HCT116 (cell line): ENCODE measurements around the gene GNS. TPM values are rescaled to one million over a fixed set of nuclear protein-coding genes. Genes with fewer than 3 reads are reported as not detected.

Experiments
- ATAC-seq: fragments of 200-7000 bp; cut with Tn5 transposase; 2 replicates; pipeline ENCODE4 v1.9.1; 2020; ENCODE audit warnings: mild to moderate bottlenecking, moderate library complexity
- Bru-seq: library from RNA; stranded (reverse); fragments of 400-500 nt; gene quantifications from one replicate; lab custom pipeline; 2021; lab: Mats Ljungman, UMichigan
- BruChase-seq, 2 experiments: library from RNA; stranded (reverse); fragments of 400-500 nt; gene quantifications; one replicate each; lab custom pipeline; 2021; lab: Mats Ljungman, UMichigan
- BruUV-seq: library from RNA; stranded (reverse); fragments of 400-500 nt; replicated peaks from 2 replicates; lab custom pipeline; 2021; lab: Mats Ljungman, UMichigan
- CTCF ChIA-PET: fragments of 300-600 bp; sonication (Branson Sonifier 250); formaldehyde crosslinking; loops from one replicate; lab custom pipeline; 2021; ENCODE audit warnings: antibody characterized with exemption; lab: Charles Lee
- POLR2A ChIA-PET: fragments of 300-600, 350-600 bp; sonication (Branson Sonifier 250); formaldehyde crosslinking; loops from one replicate; lab custom pipeline; 2021; ENCODE audit warnings: antibody characterized with exemption; lab: Charles Lee
- RAD21 ChIA-PET, 2 experiments: fragments of 300-600 bp; sonication (Branson Sonifier 250); formaldehyde crosslinking; loops; one replicate each; lab custom pipeline; 2023; ENCODE audit warnings: low total read pairs in 2 of 2; ENCODE audit not compliant: uncharacterized antibody in 2 of 2, unreplicated experiment in 2 of 2, low non-redundant PET in 1 of 2; lab: Charles Lee
- DNase-seq: peaks from one replicate; pipeline ENCODE4 v3.0.0-alpha.2; 2010; ENCODE audit warnings: low read depth, low spot score
- H2AFZ ChIP-seq: fragments of 200-600 bp; shearing (Covaris generic), sonication (generic); 2 replicates; pipeline ENCODE4 v1.6.1; 2017; ENCODE audit warnings: low read depth, mixed run types, mixed read lengths, antibody characterized with exemption, low read length; ENCODE audit not compliant: poor library complexity, severe bottlenecking
- H3K27ac ChIP-seq: 2 replicates; pipeline ENCODE4 v1.5.1; 2012; ENCODE audit warnings: low read depth, low read length
- H3K27me3 ChIP-seq: fragments of 200-600 bp; sonication (generic); 2 replicates; pipeline ENCODE4 v1.6.1; 2016; ENCODE audit warnings: mixed run types, low read length, mixed read lengths; ENCODE audit not compliant: insufficient read depth
- H3K36me3 ChIP-seq, 2 experiments: fragments of 200-500 bp in 1 of 2; fragments of 200-600 bp in 1 of 2; sonication (Bioruptor generic) in 1 of 2; sonication (generic) in 1 of 2; 2 replicates each; pipeline versions ENCODE4 v1.5.1 to v1.6.1; 2014 to 2016; ENCODE audit warnings: low read length in 2 of 2, inconsistent platforms in 1 of 2, mixed read lengths in 1 of 2, mixed run types in 1 of 2; ENCODE audit not compliant: insufficient read depth in 2 of 2, control insufficient read depth in 1 of 2
- H3K4me1 ChIP-seq, 2 experiments: fragments of 200-600 bp in 1 of 2; sonication (generic) in 1 of 2; 2 replicates each; pipeline versions ENCODE4 v1.5.1 to v1.6.1; 2012 to 2017; ENCODE audit warnings: low read length in 2 of 2, inconsistent platforms in 1 of 2, mild to moderate bottlenecking in 1 of 2, mixed read lengths in 1 of 2, mixed run types in 1 of 2, moderate library complexity in 1 of 2; ENCODE audit not compliant: insufficient read depth in 2 of 2, control insufficient read depth in 1 of 2
- H3K4me2 ChIP-seq: fragments of 200-600 bp; sonication (generic); 2 replicates; pipeline ENCODE4 v1.6.1; 2017; ENCODE audit warnings: mixed run types, low read length, mixed read lengths
- H3K4me3 ChIP-seq, 2 experiments: fragments of 200-600 bp in 1 of 2; sonication (generic) in 1 of 2; replicated peaks in 1 of 2; 2 replicates each; pipeline ENCODE4 v1.5.1; 2011 to 2016; ENCODE audit warnings: low read length in 2 of 2, control low read depth in 1 of 2, low read depth in 1 of 2, mild to moderate bottlenecking in 1 of 2, mixed read lengths in 1 of 2, mixed run types in 1 of 2
- H3K79me2 ChIP-seq: fragments of 200-600 bp; sonication (generic); 2 replicates; pipeline ENCODE4 v1.6.1; 2017; ENCODE audit warnings: mild to moderate bottlenecking, mixed run types, low read length, moderate library complexity, mixed read lengths; ENCODE audit not compliant: insufficient read depth
- H3K9ac ChIP-seq: fragments of 200-600 bp; sonication (generic); 2 replicates; pipeline ENCODE4 v1.6.1; 2016; ENCODE audit warnings: low read length, mixed read lengths
- H3K9me2 ChIP-seq: fragments of 200-600 bp; sonication (generic), shearing (Covaris generic); 2 replicates; pipeline ENCODE4 v1.6.1; 2017; ENCODE audit warnings: mixed run types, mild to moderate bottlenecking, moderate library complexity; ENCODE audit not compliant: insufficient read depth
- H3K9me3 ChIP-seq, 2 experiments: fragments of 200-500 bp in 1 of 2; fragments of 200-600 bp in 1 of 2; sonication (Bioruptor generic) in 1 of 2; sonication (generic) in 1 of 2; 2 replicates each; pipeline ENCODE4 v1.6.1; 2014 to 2017; ENCODE audit warnings: low read length in 2 of 2, mixed read lengths in 2 of 2, inconsistent platforms in 1 of 2, low read depth in 1 of 2, mild to moderate bottlenecking in 1 of 2, mixed run types in 1 of 2, moderate library complexity in 1 of 2; ENCODE audit not compliant: control insufficient read depth in 1 of 2, insufficient read depth in 1 of 2
- H4K20me1 ChIP-seq: fragments of 200-600 bp; sonication (generic), shearing (Covaris generic); 2 replicates; pipeline ENCODE4 v1.6.1; 2017; ENCODE audit warnings: mixed run types, mild to moderate bottlenecking, moderate library complexity; ENCODE audit not compliant: insufficient read depth
- ATF3 ChIP-seq: IDR thresholded peaks from 2 replicates; pipeline ENCODE4 v1.6.1; 2012
- CBX3 ChIP-seq: IDR thresholded peaks from 2 replicates; pipeline ENCODE4 v1.6.1; 2012; ENCODE audit warnings: low read depth
- CEBPB ChIP-seq: IDR thresholded peaks from 2 replicates; pipeline ENCODE4 v1.6.1; 2012; ENCODE audit warnings: low read depth
- CTCF ChIP-seq, 3 experiments: fragments of 200-600 bp in 1 of 3; sonication (generic) in 1 of 3; IDR thresholded peaks in 2 of 3; conservative IDR thresholded peaks in 1 of 3; 2 replicates each; pipeline ENCODE4 v1.5.1; 2012 to 2017; ENCODE audit warnings: low read depth in 2 of 3, low read length in 2 of 3, antibody characterized with exemption in 1 of 3, borderline replicate concordance in 1 of 3, control low read depth in 1 of 3, mild to moderate bottlenecking in 1 of 3, mixed read lengths in 1 of 3, mixed run types in 1 of 3, moderate library complexity in 1 of 3; ENCODE audit not compliant: insufficient read depth in 1 of 3
- EGR1 ChIP-seq: IDR thresholded peaks from 2 replicates; pipeline ENCODE4 v1.6.1; 2012; ENCODE audit warnings: low read depth
- EZH2 ChIP-seq: fragments of 200-600 bp; sonication (generic); IDR thresholded peaks from 2 replicates; pipeline ENCODE4 v1.6.1; 2017; ENCODE audit warnings: antibody characterized with exemption, mixed run types
- MAX ChIP-seq: IDR thresholded peaks from 2 replicates; pipeline ENCODE4 v1.6.1; 2012
- POLR2A ChIP-seq: IDR thresholded peaks from 2 replicates; pipeline ENCODE4 v1.7.0; 2011; ENCODE audit warnings: borderline replicate concordance; ENCODE audit not compliant: insufficient read depth, insufficient read length; ENCODE audit errors: extremely low read depth
- POLR2AphosphoS5 ChIP-seq: IDR thresholded peaks from 2 replicates; pipeline ENCODE4 v1.6.1; 2011; ENCODE audit warnings: mild to moderate bottlenecking, low read depth, low read length, moderate library complexity
- RAD21 ChIP-seq: IDR thresholded peaks from 2 replicates; pipeline ENCODE4 v1.6.1; 2012; ENCODE audit warnings: low read depth, mild to moderate bottlenecking
- SIN3A ChIP-seq: IDR thresholded peaks from 2 replicates; pipeline ENCODE4 v1.6.1; 2012; ENCODE audit warnings: low read depth
- SP1 ChIP-seq: IDR thresholded peaks from 2 replicates; pipeline ENCODE4 v1.6.1; 2012; ENCODE audit warnings: low read depth
- SRF ChIP-seq: IDR thresholded peaks from 2 replicates; pipeline ENCODE4 v1.6.1; 2012; ENCODE audit warnings: low read depth
- TCF7L2 ChIP-seq: IDR thresholded peaks from 2 replicates; pipeline ENCODE4 v1.7.0; 2011; ENCODE audit warnings: borderline replicate concordance, inconsistent platforms; ENCODE audit not compliant: insufficient read depth, insufficient read length; ENCODE audit errors: extremely low read depth
- YY1 ChIP-seq: IDR thresholded peaks from 2 replicates; pipeline ENCODE4 v1.6.1; 2011; ENCODE audit warnings: low read length, low read depth, moderate library complexity, mild to moderate bottlenecking; ENCODE audit not compliant: insufficient replicate concordance; ENCODE audit errors: extremely low read depth
- ZBTB33 ChIP-seq: IDR thresholded peaks from 2 replicates; pipeline ENCODE4 v1.6.1; 2011; ENCODE audit warnings: mild to moderate bottlenecking, low read length, moderate library complexity; ENCODE audit not compliant: insufficient replicate concordance; ENCODE audit errors: extremely low read depth
- intact Hi-C: fragments of 100-400 bp; cut with micrococcal nuclease; formaldehyde crosslinking; loops from 2 replicates; pipeline ENCODE4 v1.10.0; 2022
- long read RNA-seq: library from polyadenylated mRNA; unstranded; transcript quantifications from one replicate; pipeline ENCODE4 v2.0.0, GENCODE V29; 2021; ENCODE audit not compliant: unreplicated experiment
- polyA plus RNA-seq: library from polyadenylated mRNA; unstranded; fragments of >200 nt; gene quantifications from 2 replicates; pipeline ENCODE4 v1.2.1, GENCODE V29; 2012; ENCODE audit warnings: missing spikeins
- total RNA-seq: library from RNA; stranded (reverse); gene quantifications from one replicate; pipeline ENCODE4 v1.2.1, GENCODE V29; 2021; ENCODE audit not compliant: unreplicated experiment

The GNS gene
- total RNA-seq (45.7 TPM), Bru-seq, nascent RNA (percentile 61 among the genes with signal in this experiment), BruChase-seq, experiment 1, labeled RNA remaining after a 6-hour chase (percentile 84 among the genes with signal in this experiment), BruChase-seq, experiment 2, labeled RNA remaining after a 2-hour chase (percentile 72 among the genes with signal in this experiment)
- polyA plus RNA-seq = 27.1 and 28.1 TPM in 2 replicates
- long read RNA-seq, full-length matches to known transcripts = 61 of 86 reads
- long read RNA-seq, partial matches to known transcripts = 6 of 86 reads
- long read RNA-seq, other reads (novel, unspliced or antisense) = 19 of 86 reads

- RAD21 ChIA-PET = no interaction called here
- CTCF ChIA-PET = no interaction called here
- Histone ChIP-seq H3K4me1 (peaks cover 9 to 18% of the 10 kb centered on the region in 2 experiments; a peak in 3 of 4 replicates), H3K27ac (peak within 1 kb of the TSS; percentile 47), H3K9me2 (no peaks in the 10 kb centered on the region), H3K4me3 (peak within 1 kb of the TSS; percentile 74 to 87), H3K4me2 (peak within 1 kb of the TSS; percentile 98), H3K36me3 (no peaks in the 10 kb centered on the region), H3K27me3 (no peaks in the 10 kb centered on the region), H4K20me1 (no peaks in the 10 kb centered on the region), H3K9ac (peak within 1 kb of the TSS; percentile 64), H2AFZ (peak within 1 kb of the TSS; percentile 86), H3K79me2 (peaks cover 14% of the 10 kb centered on the region; the same call in 1 of the 2 replicates), H3K9me3 (no peaks in the 10 kb centered on the region)
- TSS peak; percentile 49 for BruUV-seq
- TF ChIP-seq POLR2A (no peak), YY1 (peak; percentile 47), POLR2AphosphoS5 (peak; percentile 71), RAD21 (no peak), EZH2 (no peak), CBX3 (no peak), CEBPB (no peak), EGR1 (peak; percentile 95), ZBTB33 (no peak), TCF7L2 (peak; percentile 11), SRF (no peak), CTCF (IDR thresholded peaks at IDR 0.05 in 2 of 3, conservative IDR thresholded peaks at IDR 0.05 in 1 of 3; ENCODE audit: borderline replicate concordance in 1 of 3, insufficient read depth in 1 of 3, low read depth in 2 of 3, low read length in 2 of 3) (no peak), MAX (peak; percentile 92), SP1 (peak; percentile 59), SIN3A (peak; percentile 85; the same call in 1 of the 2 replicates), ATF3 (no peak)
- POLR2A ChIA-PET = no interaction called here
- DNase-seq = peak; percentile 77
- intact Hi-C loops = loop anchor here (10.0 kb wide), 1 partner anchor 934 kb away; no protein-coding TSS in a partner anchor
- ATAC-seq = peak; percentile 96
These were observed at the start of gene GNS for GRCh38 chr12:64759035-64759894. TSS of gene GNS (minus strand) at chr12:64759406. CDS start at chr12:64759276, 130 bp downstream.
